Measurements from ENCODE around the gene PAIP2.

PAIP2 gene

DNA sequence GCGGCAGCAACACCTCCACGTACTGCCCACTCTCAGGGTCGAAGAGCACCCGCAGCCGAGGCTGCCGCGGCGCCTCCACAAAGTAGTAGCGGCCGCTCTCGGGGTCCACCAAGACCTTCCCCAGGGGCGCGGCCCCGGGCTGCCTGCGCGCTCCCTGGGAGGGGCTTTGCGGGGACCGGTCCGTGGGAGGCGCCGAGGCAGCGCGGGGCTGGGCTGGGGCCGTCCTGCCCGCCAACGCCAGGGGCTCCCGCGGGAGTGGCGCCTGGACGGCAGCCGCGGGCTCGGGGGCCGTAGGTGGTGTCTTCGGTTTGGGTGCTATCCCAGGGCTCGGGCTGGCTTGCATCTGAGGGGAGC, 50.6 kb downstream of the PAIP2 start:
- H3K36me3 ChIP-seq (replicated peaks; ENCODE audit: insufficient read depth, low read length), result no peaks in the 10 kb centered on the region
- peak overlapping the region; percentile 98 for H3K4me2 ChIP-seq (ENCODE audit: low read depth, low read length)
- no peaks in the 10 kb centered on the region for H4K20me1 ChIP-seq (ENCODE audit: insufficient read depth, low read length)
- peak overlapping the region; percentile 60 for H2AFZ ChIP-seq (ENCODE audit: low read length)
- H3K9ac ChIP-seq (ENCODE audit: low read length), result peak overlapping the region; percentile 96
- no peaks in the 10 kb centered on the region for H3K9me3 ChIP-seq (replicated peaks; ENCODE audit: insufficient read depth, low read length)
- H3K27ac ChIP-seq (ENCODE audit: low read length), result peak overlapping the region; percentile 98; the same call in 1 of the 2 replicates
- H3F3A ChIP-seq (ENCODE audit: insufficient read depth, low read length), result peaks cover 55% of the 10 kb centered on the region
- H3K4me3 ChIP-seq (ENCODE audit: low read length), result peak overlapping the region; percentile 74
- H3K4me1 ChIP-seq (ENCODE audit: low read length), result peaks cover 26% of the 10 kb centered on the region
- DNase-seq, result no peak
- H3K9me2 ChIP-seq (replicated peaks; ENCODE audit: insufficient read depth, low read length), result no peaks in the 10 kb centered on the region
- TF ChIP-seq EZH2 (optimal IDR thresholded peaks at IDR 0.05; ENCODE audit: low read depth, low read length) (no peak), EZH2phosphoT487 (IDR thresholded peaks at IDR 0.05; ENCODE audit: low read length) (no peak)
- TF ChIP-seq, protein P1, sequence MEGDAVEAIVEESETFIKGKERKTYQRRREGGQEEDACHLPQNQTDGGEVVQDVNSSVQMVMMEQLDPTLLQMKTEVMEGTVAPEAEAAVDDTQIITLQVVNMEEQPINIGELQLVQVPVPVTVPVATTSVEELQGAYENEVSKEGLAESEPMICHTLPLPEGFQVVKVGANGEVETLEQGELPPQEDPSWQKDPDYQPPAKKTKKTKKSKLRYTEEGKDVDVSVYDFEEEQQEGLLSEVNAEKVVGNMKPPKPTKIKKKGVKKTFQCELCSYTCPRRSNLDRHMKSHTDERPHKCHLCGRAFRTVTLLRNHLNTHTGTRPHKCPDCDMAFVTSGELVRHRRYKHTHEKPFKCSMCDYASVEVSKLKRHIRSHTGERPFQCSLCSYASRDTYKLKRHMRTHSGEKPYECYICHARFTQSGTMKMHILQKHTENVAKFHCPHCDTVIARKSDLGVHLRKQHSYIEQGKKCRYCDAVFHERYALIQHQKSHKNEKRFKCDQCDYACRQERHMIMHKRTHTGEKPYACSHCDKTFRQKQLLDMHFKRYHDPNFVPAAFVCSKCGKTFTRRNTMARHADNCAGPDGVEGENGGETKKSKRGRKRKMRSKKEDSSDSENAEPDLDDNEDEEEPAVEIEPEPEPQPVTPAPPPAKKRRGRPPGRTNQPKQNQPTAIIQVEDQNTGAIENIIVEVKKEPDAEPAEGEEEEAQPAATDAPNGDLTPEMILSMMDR (IDR thresholded peaks at IDR 0.05; ENCODE audit: low read length), result no peak
- no peaks in the 10 kb centered on the region for H3K27me3 ChIP-seq (replicated peaks; ENCODE audit: insufficient read depth, low read length)
- peaks cover 80% of the 10 kb centered on the region for H3K79me2 ChIP-seq (ENCODE audit: low read length)

DNA sequence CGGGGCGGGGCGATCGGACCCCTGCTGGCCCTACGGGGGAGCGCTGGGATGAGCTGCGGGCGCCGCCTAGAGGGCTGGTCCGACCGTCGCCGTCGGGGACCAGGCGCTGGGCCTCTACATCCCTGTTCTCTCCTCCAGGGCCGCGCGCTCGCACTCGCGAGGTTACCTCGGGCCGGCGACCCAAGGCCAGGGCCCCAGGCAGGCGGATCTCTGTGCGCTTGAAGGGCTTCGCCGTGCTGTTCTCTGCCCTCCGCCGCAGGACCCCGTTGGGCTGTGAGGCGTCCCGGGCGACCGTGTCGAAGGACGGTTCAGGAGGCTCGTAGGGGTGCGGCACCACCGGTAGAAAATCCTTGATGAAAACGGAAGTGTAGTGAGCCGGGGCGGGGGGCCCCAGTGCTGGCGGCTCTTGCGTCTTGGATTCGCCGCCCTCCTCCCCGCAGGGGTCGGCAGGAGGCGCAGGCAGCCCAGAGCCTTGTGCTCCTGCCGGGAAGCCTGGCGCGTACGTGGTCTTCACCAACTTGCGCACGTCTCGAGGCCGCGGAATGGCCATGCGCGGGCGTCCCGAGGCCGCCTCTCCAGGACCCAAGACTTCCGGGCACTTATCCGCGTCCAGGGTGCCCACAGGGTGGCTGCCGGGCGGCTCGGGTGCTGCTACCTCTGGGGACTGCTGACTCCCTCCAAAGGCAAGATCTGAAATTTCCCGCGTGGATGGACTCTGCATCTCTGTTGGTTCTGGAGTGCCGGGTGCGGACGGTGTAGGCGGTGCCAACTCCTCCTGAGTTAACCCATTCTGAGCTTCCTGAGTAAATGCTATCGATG, 51.2 kb downstream of the PAIP2 start:
- H3K27ac ChIP-seq (ENCODE audit: low read length), result peak overlapping the region; percentile 98
- TF ChIP-seq, protein P1 (IDR thresholded peaks at IDR 0.05; ENCODE audit: low read length), result peak; percentile 86
- no peak for TF ChIP-seq EZH2 (optimal IDR thresholded peaks at IDR 0.05; ENCODE audit: low read depth, low read length)

DNA sequence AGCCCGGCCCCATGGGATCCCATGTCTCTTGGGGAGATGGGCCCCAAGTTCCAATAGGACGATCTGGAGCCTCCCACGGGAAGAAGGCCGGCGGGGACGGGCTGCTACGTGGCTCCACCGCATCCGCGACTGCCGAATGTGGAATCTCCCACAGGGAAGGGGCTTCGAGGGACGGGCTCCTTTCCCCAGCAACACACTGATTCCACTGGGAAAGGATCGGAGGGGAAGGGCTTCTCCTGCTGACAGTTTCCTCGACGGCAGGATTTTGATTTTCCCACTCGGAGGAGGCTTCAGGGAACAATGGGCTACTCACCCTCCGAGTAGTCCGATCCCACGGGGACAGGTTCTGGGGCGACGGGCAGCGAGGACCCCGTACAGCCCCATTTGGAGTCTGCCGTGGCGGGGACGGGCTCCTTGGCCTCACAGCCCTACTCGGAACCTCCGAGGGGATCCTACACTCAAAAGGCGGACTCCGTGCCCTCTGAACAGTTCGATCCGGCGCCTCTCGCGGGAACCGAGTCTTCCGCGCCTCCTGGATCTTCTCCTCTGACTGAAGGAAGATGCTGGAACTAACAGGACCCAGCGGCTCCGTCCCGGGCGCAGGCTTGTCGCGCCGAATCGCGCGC, 52.0 kb downstream of the PAIP2 start:
- Histone ChIP-seq H3K36me3 (replicated peaks; ENCODE audit: insufficient read depth, low read length) (no peaks in the 10 kb centered on the region), H4K20me1 (ENCODE audit: insufficient read depth, low read length) (no peaks in the 10 kb centered on the region), H3K9me3 (replicated peaks; ENCODE audit: insufficient read depth, low read length) (no peaks in the 10 kb centered on the region), H3K27me3 (replicated peaks; ENCODE audit: insufficient read depth, low read length) (no peaks in the 10 kb centered on the region), H2AFZ (ENCODE audit: low read length) (peak overlapping the region; percentile 60), H3F3A (ENCODE audit: insufficient read depth, low read length) (peaks cover 42% of the 10 kb centered on the region), H3K9ac (ENCODE audit: low read length) (peak overlapping the region; percentile 96), H3K27ac (ENCODE audit: low read length) (peak overlapping the region; percentile 98), H3K4me3 (ENCODE audit: low read length) (peak overlapping the region; percentile 74), H3K9me2 (replicated peaks; ENCODE audit: insufficient read depth, low read length) (no peaks in the 10 kb centered on the region), H3K79me2 (ENCODE audit: low read length) (peaks cover 67% of the 10 kb centered on the region), H3K4me2 (ENCODE audit: low read depth, low read length) (peak overlapping the region; percentile 98), H3K4me1 (ENCODE audit: low read length) (peaks cover 19% of the 10 kb centered on the region)
- no peak for TF ChIP-seq EZH2 (optimal IDR thresholded peaks at IDR 0.05; ENCODE audit: low read depth, low read length)
- no peak for TF ChIP-seq EZH2phosphoT487 (IDR thresholded peaks at IDR 0.05; ENCODE audit: low read length)
- TF ChIP-seq, protein P1 (IDR thresholded peaks at IDR 0.05; ENCODE audit: low read length), result no peak
- no peak for DNase-seq

More for the DNA sequence above, 51.2 kb downstream of the PAIP2 start:
- H4K20me1 ChIP-seq (ENCODE audit: insufficient read depth, low read length), result no peaks in the 10 kb centered on the region
- H2AFZ ChIP-seq (ENCODE audit: low read length), result peak overlapping the region; percentile 60
- peak overlapping the region; percentile 96 for H3K9ac ChIP-seq (ENCODE audit: low read length)
- H3K9me2 ChIP-seq (replicated peaks; ENCODE audit: insufficient read depth, low read length), result no peaks in the 10 kb centered on the region
- H3K4me3 ChIP-seq (ENCODE audit: low read length), result peak overlapping the region; percentile 74
- no peaks in the 10 kb centered on the region for H3K9me3 ChIP-seq (replicated peaks; ENCODE audit: insufficient read depth, low read length)
- H3K4me1 ChIP-seq (ENCODE audit: low read length), result peaks cover 20% of the 10 kb centered on the region
- no peaks in the 10 kb centered on the region for H3K27me3 ChIP-seq (replicated peaks; ENCODE audit: insufficient read depth, low read length)
- H3K79me2 ChIP-seq (ENCODE audit: low read length), result peaks cover 74% of the 10 kb centered on the region
- H3K4me2 ChIP-seq (ENCODE audit: low read depth, low read length), result peak overlapping the region; percentile 98
- H3F3A ChIP-seq (ENCODE audit: insufficient read depth, low read length), result peaks cover 49% of the 10 kb centered on the region
- DNase-seq, result peak; percentile 86
- no peaks in the 10 kb centered on the region for H3K36me3 ChIP-seq (replicated peaks; ENCODE audit: insufficient read depth, low read length)
